NCI-H1092 treated with DMSO at 0.1 percent for 48 hours (cell line): Measurements from ENCODE around the gene NBPF3.

ENCODE experiments used
- DNase-seq: peaks from one replicate; lab custom pipeline; 2025; lab: John Stamatoyannopoulos, UW

The NBPF3 gene

GRCh38 chr1:21494196-21494595, 54.3 kb downstream of the NBPF3 start:
- DNase-seq = no peak

GRCh38 chr1:21495225-21495820, 55.4 kb downstream of the NBPF3 start:
- DNase-seq = no peak

- no peak for DNase-seq
These were observed 56.1 kb downstream of the NBPF3 start for GRCh38 chr1:21496063-21496462.

DNA sequence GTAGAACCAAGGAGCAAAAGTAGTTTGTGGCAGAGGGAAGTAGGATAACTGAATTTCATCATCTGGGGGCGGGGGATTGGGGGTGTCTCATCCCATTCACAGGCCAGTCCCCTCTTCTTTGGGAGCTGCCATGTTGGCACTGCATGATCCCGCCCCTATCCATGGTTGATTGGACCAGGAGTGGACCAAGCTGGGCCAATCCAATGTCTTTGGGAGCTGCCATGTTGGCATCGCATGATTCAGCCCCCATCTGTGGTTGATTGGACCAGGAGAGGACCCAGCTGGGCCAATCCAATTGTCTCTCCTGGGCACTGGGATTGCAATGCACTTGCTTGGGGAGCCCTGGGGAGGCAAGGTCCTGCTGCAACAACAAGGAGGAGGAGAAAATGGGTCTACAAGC, 56.9 kb downstream of the NBPF3 start:
- no peak for DNase-seq

- no peak for DNase-seq
These were observed 57.6 kb downstream of the NBPF3 start for GRCh38 chr1:21497466-21498061.

GRCh38 chr1:21499283-21499950, 59.5 kb downstream of the NBPF3 start:
- DNase-seq = no peak

GRCh38 chr1:21503706-21504377, 63.9 kb downstream of the NBPF3 start:
- no peak for DNase-seq

- no peak for DNase-seq
These were observed 66.9 kb downstream of the NBPF3 start for GRCh38 chr1:21506804-21507203.

GRCh38 chr1:21507511-21508270, 67.8 kb downstream of the NBPF3 start:
- DNase-seq = no peak

GRCh38 chr1:21508580-21509350, 68.8 kb downstream of the NBPF3 start:
- DNase-seq = peak; percentile 35

GRCh38 chr1:21509351-21510112, 69.6 kb downstream of the NBPF3 start, which contains the start of gene ALPL:
TSS of gene ALPL (plus strand) at chr1:21509423. CDS start at chr1:21554082, 44,659 bp downstream.
- no peak for DNase-seq

GRCh38 chr1:21510113-21510493, 70.2 kb downstream of the NBPF3 start:
- DNase-seq = no peak

- DNase-seq = no peak
These were observed 71.1 kb downstream of the NBPF3 start for GRCh38 chr1:21510885-21511578.

GRCh38 chr1:21511579-21512522, 71.9 kb downstream of the NBPF3 start:
- no peak for DNase-seq

GRCh38 chr1:21514245-21514644, 74.3 kb downstream of the NBPF3 start:
- DNase-seq = no peak

- no peak for DNase-seq
These were observed 77.2 kb downstream of the NBPF3 start for GRCh38 chr1:21517161-21517589.

- DNase-seq = no peak
These were observed 77.9 kb downstream of the NBPF3 start for GRCh38 chr1:21517660-21518480.
